ENCODE results near the gene ADIPOQ.
"Not testable (repeated sequence)": the region's sequence is repeated elsewhere in the genome, so short reads cannot be mapped to it uniquely, and the experiment has no call there.

The ADIPOQ gene

GRCh38 chr3:186901135-186901734, 58.7 kb downstream of the ADIPOQ start:
- Histone ChIP-seq H3K4me1 (ENCODE audit: control insufficient read depth in 1 of 2, insufficient read depth in 2 of 2, low read length in 2 of 2) (no peaks in the 10 kb centered on the region), H3K9me3 (ENCODE audit: insufficient read depth, low read depth, low read length) (peaks cover 2% of the 10 kb centered on the region), H2BK12ac (ENCODE audit: low read length) (no peak overlapping the region), H2AK5ac (ENCODE audit: low read length) (no peak overlapping the region), H3K18ac (ENCODE audit: low read length) (no peak overlapping the region), H4K12ac (ENCODE audit: low read depth, low read length) (no peak overlapping the region), H3K36me3 (ENCODE audit: control insufficient read depth in 1 of 2, insufficient read depth in 2 of 2, low read length in 2 of 2) (no peaks in the 10 kb centered on the region), H4K91ac (ENCODE audit: low read depth, low read length) (no peak overlapping the region), H3K4ac (ENCODE audit: low read depth, low read length) (no peak overlapping the region), H3K23ac (ENCODE audit: low read length) (no peak overlapping the region), H3K79me2 (ENCODE audit: control insufficient read depth, insufficient read depth, low read length, poor library complexity) (no peaks in the 10 kb centered on the region), H3K14ac (ENCODE audit: low read length) (no peak overlapping the region), H2AFZ (ENCODE audit: insufficient read depth, low read length, poor library complexity) (no peak overlapping the region), H2BK120ac (ENCODE audit: insufficient read depth, low read length, poor library complexity) (no peak overlapping the region), H3K4me2 (ENCODE audit: low read length) (no peak overlapping the region), H3K9ac (ENCODE audit: low read length) (no peak overlapping the region), H3K27ac (ENCODE audit: low read depth, low read length) (no peak overlapping the region), H2BK5ac (ENCODE audit: low read depth, low read length, poor library complexity) (no peak overlapping the region), H3K4me3 (ENCODE audit: low read depth, low read length) (no peak overlapping the region), H3K27me3 (ENCODE audit: insufficient read depth, low read length) (no peaks in the 10 kb centered on the region), H3K79me1 (ENCODE audit: low read length) (no peaks in the 10 kb centered on the region), H4K8ac (ENCODE audit: low read depth, low read length) (no peak overlapping the region)
- no CpG with 5 or more reads among the region's 1 CpG for WGBS (ENCODE audit: extremely low coverage, insufficient coverage, insufficient read length)
- no peak for DNase-seq

- no peaks in the 10 kb centered on the region for H3K4me1 ChIP-seq (ENCODE audit: control insufficient read depth in 1 of 2, insufficient read depth in 2 of 2, low read length in 2 of 2)
- no peaks in the 10 kb centered on the region for H3K79me1 ChIP-seq (ENCODE audit: low read length)
- H3K9me3 ChIP-seq (ENCODE audit: insufficient read depth, low read depth, low read length), result peaks cover 2% of the 10 kb centered on the region
- no peak overlapping the region for H4K8ac ChIP-seq (ENCODE audit: low read depth, low read length)
- H2AK5ac ChIP-seq (ENCODE audit: low read length), result no peak overlapping the region
- no peak overlapping the region for H2AFZ ChIP-seq (ENCODE audit: insufficient read depth, low read length, poor library complexity)
- H3K4me3 ChIP-seq (ENCODE audit: low read depth, low read length), result no peak overlapping the region
- no peak overlapping the region for H4K91ac ChIP-seq (ENCODE audit: low read depth, low read length)
- no peaks in the 10 kb centered on the region for H3K79me2 ChIP-seq (ENCODE audit: control insufficient read depth, insufficient read depth, low read length, poor library complexity)
- no peak for DNase-seq
- WGBS (ENCODE audit: extremely low coverage, insufficient coverage, insufficient read length), result no CpG with 5 or more reads among the region's 3 CpGs
- no peaks in the 10 kb centered on the region for H3K36me3 ChIP-seq (ENCODE audit: control insufficient read depth in 1 of 2, insufficient read depth in 2 of 2, low read length in 2 of 2)
- no peak overlapping the region for H2BK120ac ChIP-seq (ENCODE audit: insufficient read depth, low read length, poor library complexity)
- no peak overlapping the region for H3K14ac ChIP-seq (ENCODE audit: low read length)
- no peaks in the 10 kb centered on the region for H3K27me3 ChIP-seq (ENCODE audit: insufficient read depth, low read length)
- no peak overlapping the region for H3K18ac ChIP-seq (ENCODE audit: low read length)
- H2BK5ac ChIP-seq (ENCODE audit: low read depth, low read length, poor library complexity), result no peak overlapping the region
- H4K12ac ChIP-seq (ENCODE audit: low read depth, low read length), result no peak overlapping the region
- H3K27ac ChIP-seq (ENCODE audit: low read depth, low read length), result no peak overlapping the region
- H2BK12ac ChIP-seq (ENCODE audit: low read length), result no peak overlapping the region
- no peak overlapping the region for H3K4me2 ChIP-seq (ENCODE audit: low read length)
- no peak overlapping the region for H3K23ac ChIP-seq (ENCODE audit: low read length)
- H3K9ac ChIP-seq (ENCODE audit: low read length), result no peak overlapping the region
- no peak overlapping the region for H3K4ac ChIP-seq (ENCODE audit: low read depth, low read length)
Measured at GRCh38 chr3:186902154-186902553, 59.6 kb downstream of the ADIPOQ start.

GRCh38 chr3:186902713-186903112, 60.2 kb downstream of the ADIPOQ start:
- Histone ChIP-seq H2AFZ (ENCODE audit: insufficient read depth, low read length, poor library complexity) (no peak overlapping the region), H3K4me2 (ENCODE audit: low read length) (no peak overlapping the region), H3K4me3 (ENCODE audit: low read depth, low read length) (no peak overlapping the region), H3K4me1 (ENCODE audit: control insufficient read depth in 1 of 2, insufficient read depth in 2 of 2, low read length in 2 of 2) (no peaks in the 10 kb centered on the region), H3K14ac (ENCODE audit: low read length) (no peak overlapping the region), H4K91ac (ENCODE audit: low read depth, low read length) (no peak overlapping the region), H3K27ac (ENCODE audit: low read depth, low read length) (no peak overlapping the region), H2BK120ac (ENCODE audit: insufficient read depth, low read length, poor library complexity) (no peak overlapping the region), H4K12ac (ENCODE audit: low read depth, low read length) (no peak overlapping the region), H3K18ac (ENCODE audit: low read length) (no peak overlapping the region), H3K36me3 (ENCODE audit: control insufficient read depth in 1 of 2, insufficient read depth in 2 of 2, low read length in 2 of 2) (no peaks in the 10 kb centered on the region), H3K79me2 (ENCODE audit: control insufficient read depth, insufficient read depth, low read length, poor library complexity) (no peaks in the 10 kb centered on the region), H4K8ac (ENCODE audit: low read depth, low read length) (no peak overlapping the region), H3K27me3 (ENCODE audit: insufficient read depth, low read length) (no peaks in the 10 kb centered on the region), H3K4ac (ENCODE audit: low read depth, low read length) (no peak overlapping the region), H3K79me1 (ENCODE audit: low read length) (no peaks in the 10 kb centered on the region), H3K9me3 (ENCODE audit: insufficient read depth, low read depth, low read length) (peaks cover 2% of the 10 kb centered on the region), H2BK5ac (ENCODE audit: low read depth, low read length, poor library complexity) (no peak overlapping the region), H3K23ac (ENCODE audit: low read length) (no peak overlapping the region), H3K9ac (ENCODE audit: low read length) (no peak overlapping the region), H2AK5ac (ENCODE audit: low read length) (no peak overlapping the region), H2BK12ac (ENCODE audit: low read length) (no peak overlapping the region)
- DNase-seq, result no peak
- no CpG with 5 or more reads among the region's 2 CpGs for WGBS (ENCODE audit: extremely low coverage, insufficient coverage, insufficient read length)

- not testable (repeated sequence) for H3K4ac ChIP-seq (ENCODE audit: low read depth, low read length); DNase-seq; H3K4me3 ChIP-seq (ENCODE audit: low read depth, low read length); H3K27ac ChIP-seq (ENCODE audit: low read depth, low read length); H4K12ac ChIP-seq (ENCODE audit: low read depth, low read length); H3K4me2 ChIP-seq (ENCODE audit: low read length); H3K79me2 ChIP-seq (ENCODE audit: control insufficient read depth, insufficient read depth, low read length, poor library complexity); H2BK120ac ChIP-seq (ENCODE audit: insufficient read depth, low read length, poor library complexity); H3K14ac ChIP-seq (ENCODE audit: low read length); H3K4me1 ChIP-seq (ENCODE audit: control insufficient read depth in 1 of 2, insufficient read depth in 2 of 2, low read length in 2 of 2); H4K8ac ChIP-seq (ENCODE audit: low read depth, low read length); H2BK12ac ChIP-seq (ENCODE audit: low read length); H2AK5ac ChIP-seq (ENCODE audit: low read length); H3K27me3 ChIP-seq (ENCODE audit: insufficient read depth, low read length); H3K79me1 ChIP-seq (ENCODE audit: low read length); H3K36me3 ChIP-seq (ENCODE audit: control insufficient read depth in 1 of 2, insufficient read depth in 2 of 2, low read length in 2 of 2); H3K9me3 ChIP-seq (ENCODE audit: insufficient read depth, low read depth, low read length); H3K18ac ChIP-seq (ENCODE audit: low read length); H2BK5ac ChIP-seq (ENCODE audit: low read depth, low read length, poor library complexity); H3K9ac ChIP-seq (ENCODE audit: low read length); H3K23ac ChIP-seq (ENCODE audit: low read length); H4K91ac ChIP-seq (ENCODE audit: low read depth, low read length); H2AFZ ChIP-seq (ENCODE audit: insufficient read depth, low read length, poor library complexity)
- no CpG with 5 or more reads among the region's 2 CpGs for WGBS (ENCODE audit: extremely low coverage, insufficient coverage, insufficient read length)
Measured at GRCh38 chr3:186903676-186904075, 61.2 kb downstream of the ADIPOQ start.
